HG03457 (cell line): Measurements from ENCODE around the gene RPSA.
"Not testable (repeated sequence)": the region's sequence is repeated elsewhere in the genome, so short reads cannot be mapped to it uniquely, and the experiment has no call there.

Experiments used
- ATAC-seq: cut with Tn5 transposase; IDR thresholded peaks from one replicate; pipeline ENCODE4 v1.9.1; 2021; ENCODE audit warnings: moderate number of reproducible peaks; ENCODE audit not compliant: unreplicated experiment

The RPSA gene

DNA sequence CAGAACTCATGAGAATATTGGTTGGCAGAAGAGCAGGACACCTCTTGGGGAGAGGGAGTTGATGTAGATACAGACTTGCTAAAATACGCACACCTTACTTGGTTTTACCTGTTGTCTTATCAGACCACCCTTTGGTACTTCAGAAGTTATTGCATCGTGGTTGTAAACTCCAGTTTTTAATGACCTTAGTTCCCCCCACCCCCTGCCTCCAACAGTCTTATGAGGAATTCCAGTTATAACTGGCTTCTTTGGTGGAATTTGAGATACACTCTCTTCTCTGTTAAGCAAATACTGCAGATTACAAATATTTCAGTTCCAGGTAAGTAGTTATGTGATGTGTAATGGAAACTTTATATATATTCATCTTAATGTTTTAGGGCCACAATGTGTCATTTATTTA is 18.4 kb upstream of the RPSA start:
- no peak for ATAC-seq

DNA sequence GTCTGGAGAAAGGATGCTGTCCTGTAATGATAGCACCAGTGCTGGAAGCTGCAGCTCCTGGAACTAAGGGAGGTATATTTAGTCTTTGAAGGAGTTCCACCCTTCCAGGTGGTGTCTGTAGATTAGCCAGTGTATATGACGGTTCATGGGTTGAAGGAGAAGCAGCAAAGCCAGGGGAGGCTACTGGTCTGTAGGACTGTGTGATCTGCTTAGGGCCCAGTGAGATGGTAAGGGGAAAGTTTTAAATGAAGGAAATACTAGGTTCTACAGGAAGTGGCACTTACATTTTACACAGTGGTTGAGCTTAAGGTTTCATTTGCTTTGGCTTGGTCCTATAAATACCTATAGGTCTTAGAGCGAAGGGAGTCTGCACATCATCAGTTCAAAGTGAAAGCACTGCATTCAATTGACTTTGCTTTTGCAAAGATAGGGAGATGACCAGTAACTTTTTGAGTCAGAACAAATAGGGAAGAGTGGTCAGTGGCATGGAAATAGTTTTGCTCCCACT is 17.7 kb upstream of the RPSA start:
- peak; percentile 71 for ATAC-seq

DNA sequence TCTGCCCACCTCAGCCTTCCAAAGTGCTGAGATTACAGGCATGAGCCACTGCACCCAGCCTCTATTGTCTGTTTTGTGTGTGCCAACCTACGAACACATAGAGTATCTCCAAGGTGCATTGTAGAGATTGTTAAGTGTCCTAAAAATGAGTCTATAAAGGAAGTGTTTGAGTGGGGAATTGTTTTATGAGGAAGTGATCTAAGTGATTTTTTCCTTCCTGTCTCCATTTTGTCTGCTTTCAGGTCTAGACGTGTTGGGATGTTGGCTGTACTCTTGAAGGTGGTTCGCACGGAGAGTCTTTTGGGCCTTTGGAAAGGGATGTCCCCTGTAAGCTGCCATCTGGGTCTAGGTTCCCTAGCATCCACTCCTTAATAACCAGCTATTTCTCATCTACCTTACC is 16.3 kb upstream of the RPSA start:
- no peak for ATAC-seq

DNA sequence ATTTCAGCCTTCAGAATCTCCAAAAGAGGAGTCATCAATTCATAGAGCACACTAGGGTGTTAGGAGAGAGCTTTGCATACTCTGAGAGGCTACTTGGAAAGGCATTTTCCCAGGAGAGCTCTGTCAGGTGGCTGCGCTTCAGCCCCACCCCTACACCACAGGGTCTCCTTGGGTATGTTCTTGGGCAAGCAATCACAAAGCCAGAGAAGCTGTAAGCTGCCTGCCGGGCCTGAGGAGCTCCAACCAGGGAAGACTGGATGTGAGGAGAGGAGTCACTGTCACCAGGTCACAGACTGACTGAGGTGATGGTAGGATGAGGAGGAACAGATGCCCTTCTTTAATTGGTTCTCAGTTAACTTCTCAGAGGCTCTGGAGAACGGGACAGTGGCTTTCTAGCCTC is 9.8 kb upstream of the RPSA start:
- ATAC-seq = no peak

DNA sequence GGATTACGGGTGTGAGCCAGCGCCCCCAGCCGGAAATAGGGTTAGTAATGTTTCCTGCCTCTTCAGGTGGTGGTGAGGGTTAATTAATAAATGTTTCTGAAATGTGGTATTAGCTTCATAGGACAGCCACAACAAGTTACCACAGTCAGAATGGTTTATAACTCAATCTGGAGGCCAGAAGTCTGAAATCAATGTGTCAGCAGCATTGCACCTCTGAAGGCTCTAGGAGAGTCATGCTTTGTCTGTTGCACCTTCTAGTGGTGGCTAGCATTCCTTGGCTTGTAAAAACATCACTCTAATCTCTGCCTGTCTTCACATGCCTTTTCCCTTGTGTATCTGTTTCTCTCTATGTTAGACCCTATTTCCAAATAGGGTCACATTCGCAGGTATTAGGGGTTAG is 7.8 kb upstream of the RPSA start:
- no peak for ATAC-seq

DNA sequence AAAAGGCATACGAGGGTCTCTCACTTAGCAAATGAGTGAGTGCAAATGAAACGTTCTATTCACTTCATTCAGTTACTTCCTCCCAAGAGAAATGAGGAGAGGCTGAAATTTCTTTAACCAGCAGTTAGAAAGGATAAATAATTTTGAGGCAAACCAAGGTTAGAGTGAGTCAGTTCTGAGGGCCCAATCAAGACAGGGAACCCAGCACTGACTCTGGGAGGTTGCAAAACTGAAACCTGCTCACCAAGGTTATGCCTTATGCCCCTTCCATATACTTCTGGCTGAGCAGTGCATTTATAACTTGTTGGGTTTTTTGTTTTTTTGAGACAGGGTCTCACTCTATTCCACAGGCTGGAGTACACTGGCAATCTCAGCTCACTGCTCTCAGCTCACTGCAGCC is 4.5 kb upstream of the RPSA start:
- no peak for ATAC-seq

DNA sequence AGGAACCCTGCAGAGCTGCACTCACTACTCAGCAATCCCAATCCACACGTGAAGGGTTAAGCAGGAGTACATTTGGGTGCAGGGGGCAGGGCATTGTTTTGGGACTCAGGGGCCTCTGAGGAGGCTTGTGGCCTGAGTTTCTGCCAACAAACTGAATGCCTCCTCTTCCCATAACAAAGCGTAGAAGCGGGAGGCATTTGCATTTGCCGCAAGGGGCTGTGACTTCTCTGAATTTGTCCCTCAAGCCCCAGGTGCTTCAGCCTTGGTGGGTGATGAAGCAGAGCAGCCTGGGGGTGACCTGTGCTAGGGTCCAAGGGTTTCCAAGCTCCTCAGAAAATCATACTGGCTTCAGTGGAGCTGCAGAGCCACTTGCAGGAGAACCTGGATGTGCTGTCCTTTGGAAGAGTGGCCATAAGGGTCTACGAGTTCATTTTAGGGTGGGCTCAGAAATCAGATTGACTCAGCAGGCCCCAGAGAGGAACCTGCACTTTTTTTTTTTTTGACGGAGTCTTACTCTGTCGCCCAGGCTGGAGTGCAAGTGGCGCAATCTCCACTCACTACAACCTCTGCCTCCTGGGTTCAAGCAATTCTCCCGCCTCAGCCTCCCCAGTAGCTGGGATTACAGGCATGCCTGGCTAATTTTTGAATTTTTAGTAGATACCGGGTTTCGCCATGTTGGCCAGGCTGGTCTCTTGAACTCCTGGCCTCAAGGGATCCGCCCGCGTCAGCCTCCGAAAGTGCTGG is 1.4 kb upstream of the RPSA start:
- no peak for ATAC-seq

DNA sequence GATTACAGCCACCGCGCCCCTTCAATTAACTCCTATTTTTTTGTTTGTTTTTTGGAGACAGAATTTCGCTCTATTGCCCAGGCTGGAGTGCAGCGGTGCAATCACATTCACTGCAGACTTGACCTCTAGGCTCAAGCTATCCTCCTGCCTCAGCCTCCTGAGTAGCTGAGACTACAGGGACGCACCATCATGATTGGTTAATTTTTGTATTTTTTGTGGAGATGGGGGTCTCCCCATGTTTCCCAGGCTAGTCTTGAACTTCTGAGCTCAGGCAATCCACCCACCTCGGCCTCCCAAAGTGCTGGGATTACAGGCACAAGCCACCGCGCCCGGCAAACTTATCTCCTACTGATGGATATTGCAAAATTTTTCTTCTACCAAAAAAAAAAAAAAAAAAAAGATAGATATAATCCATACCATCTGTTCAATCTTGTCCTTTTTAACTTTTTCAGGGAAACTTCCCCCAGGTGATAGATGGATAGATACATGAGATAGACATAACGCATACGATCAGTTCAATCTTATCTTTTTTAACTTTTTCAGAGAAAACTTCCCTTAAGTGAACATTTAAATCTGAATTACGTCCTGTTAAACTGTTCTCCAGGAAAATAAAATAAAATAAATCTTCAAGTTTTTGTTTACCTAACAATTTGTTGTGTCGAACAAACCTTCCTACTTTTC is 693 bp upstream of the RPSA start:
- ATAC-seq = no peak

DNA sequence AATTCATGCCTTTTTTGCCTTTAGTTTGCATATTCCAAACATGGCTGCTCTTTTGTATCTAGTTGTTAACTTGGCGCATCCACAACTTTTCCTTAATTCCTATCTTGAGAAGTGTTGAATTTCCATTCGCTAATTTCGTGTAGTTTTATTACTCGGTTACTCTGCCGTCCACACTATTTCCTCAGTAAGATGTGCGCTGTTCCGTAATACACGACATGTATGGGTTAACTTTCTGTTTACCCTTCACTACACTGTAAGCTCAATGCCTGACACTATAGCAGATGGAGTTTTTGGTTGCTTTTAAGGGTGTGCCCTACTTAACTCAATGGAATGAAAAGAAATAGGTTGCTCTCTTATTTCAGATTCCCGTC is 724 bp downstream of the RPSA start:
- no peak for ATAC-seq

DNA sequence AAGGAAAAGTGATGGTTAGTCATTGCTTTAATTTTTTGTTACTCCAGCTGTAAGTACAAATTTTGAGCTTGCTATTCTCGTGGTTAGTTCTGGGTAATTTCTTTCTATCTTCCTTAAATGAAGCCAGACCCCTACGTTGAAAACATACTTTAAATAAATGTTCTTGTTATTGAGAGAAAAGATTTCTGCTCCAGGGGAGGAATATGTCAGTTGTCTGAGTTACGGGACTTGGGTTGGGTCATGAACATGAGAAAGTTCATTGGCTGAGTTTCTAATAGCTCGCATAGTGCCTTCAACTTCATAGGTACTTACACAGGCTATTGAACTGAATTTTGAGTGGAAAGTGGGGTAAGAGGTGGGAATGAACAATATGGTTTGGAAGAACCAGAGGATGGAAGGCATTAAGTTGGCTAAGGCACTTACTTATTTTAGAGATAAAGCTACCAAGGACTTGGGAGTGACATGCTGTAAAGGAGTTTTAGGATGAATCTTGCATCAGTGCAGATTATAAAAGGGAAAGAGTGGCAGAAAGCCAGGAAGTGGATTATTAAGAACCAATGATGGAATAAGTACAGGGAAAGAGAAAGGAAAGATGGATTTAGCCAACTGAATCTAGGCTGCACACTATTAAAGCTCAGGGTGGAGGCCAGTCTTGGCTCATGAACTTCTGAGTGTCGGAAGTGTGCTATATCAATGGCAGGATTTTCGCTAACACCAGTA is 1.4 kb downstream of the RPSA start:
- no peak for ATAC-seq

DNA sequence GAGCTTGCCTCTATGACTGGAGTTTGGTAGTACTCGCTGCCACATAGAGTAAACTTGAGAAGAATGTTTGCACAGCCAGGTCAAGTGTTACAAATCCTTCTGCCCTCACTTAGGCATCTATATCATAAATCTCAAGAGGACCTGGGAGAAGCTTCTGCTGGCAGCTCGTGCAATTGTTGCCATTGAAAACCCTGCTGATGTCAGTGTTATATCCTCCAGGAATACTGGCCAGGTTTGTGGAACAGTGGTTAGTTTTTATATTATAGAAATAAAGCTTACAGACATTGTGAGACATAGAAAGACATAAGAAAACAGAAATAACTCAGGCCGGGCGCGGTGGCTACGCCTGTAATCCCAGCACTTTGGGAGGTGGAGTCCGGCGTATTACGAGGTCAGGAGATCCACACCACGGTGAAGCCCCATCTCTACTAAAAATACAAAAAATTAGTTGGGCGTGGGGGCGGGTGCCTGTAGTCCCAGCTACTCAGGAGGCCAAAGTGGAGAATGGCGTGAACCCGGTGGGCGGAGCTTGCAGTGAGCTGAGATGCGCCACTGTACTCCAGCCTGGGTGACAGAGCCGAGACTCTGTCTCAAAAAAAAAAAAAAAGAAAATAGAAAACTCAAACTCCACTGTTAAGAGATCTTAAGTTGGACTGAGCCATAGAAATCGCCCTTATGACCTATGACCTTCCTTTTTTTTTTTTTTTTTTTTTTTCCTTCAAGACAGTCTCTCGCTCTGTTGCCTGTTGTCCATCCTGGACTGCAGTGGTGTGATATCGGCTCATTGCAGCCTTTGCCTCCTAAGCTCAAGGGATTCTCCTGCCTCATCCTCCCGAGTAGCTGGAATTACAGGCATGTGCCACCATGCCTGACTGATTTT is 2.2 kb downstream of the RPSA start:
- no peak for ATAC-seq

DNA sequence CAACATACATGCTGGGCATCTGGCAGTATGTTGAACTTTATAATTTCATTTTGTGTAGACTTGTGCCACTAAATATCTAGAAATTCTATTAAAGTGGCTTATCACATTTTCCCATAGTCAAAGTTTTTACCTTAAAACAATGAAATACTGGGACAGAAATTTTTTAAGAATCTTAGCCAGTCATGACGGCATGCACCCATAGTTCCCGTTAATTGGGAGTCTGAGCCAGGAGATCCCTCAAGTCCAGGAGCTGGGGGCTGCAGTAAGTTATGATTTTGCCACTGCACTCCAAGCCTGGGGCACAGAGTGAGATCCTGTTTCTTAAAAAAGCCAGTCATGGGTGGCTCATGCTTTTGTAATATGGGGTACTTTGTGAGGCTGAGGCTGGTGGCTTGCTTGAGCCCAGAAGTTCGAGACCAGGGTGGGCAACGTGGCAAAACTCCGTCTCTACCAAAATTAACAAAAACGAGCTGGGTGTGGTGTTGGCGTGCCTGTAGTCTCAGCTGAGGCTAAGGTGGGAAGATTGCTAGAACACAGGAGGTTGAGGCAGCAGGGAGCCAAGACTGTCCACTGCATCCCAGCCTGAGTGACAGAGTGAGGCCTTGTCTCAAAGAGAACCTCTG is 3.1 kb downstream of the RPSA start:
- no peak for ATAC-seq

DNA sequence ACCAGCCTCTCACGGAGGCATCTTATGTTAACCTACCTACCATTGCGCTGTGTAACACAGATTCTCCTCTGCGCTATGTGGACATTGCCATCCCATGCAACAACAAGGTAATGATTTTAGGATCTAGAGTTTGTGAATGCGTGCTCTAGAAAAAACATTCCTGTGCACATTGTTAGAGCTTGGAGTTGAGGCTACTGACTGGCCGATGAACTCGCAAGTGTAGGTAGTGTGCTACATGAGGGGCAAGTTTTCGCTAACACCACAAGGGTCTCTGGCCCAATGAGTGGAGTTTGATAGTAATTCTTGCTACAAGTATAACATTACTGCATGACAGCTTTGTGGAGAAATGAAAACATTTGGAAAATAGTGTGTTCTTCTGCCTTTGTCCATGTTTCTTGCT is 4.4 kb downstream of the RPSA start:
- ATAC-seq = no peak

DNA sequence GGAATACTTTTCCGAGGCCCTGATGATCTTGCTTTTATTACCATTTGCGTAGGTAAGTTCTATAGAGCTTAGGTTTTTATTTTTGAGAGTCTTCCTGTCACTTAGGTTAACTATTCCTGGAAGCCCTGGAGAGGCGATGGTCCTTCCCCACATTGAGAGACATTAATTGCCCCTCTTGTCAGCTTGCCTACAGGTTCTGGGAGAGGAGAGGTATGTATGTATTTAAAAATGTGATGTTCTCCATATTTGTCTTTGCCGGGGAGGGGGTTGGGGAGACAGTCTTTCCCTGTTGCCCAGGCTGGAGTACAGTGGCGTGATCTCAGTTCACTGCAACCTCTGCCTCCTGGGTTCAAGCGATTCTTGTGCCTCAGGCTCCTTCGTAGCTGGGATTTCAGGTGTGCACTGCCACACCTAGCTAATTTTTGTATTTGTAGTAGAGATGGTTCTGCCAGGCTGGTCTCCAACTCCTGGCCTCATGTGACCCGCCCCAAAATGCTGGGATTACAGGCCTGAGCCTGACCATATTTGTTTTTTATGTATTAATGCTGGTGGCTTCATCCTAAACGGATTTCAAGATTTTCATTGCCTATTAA is 6.2 kb downstream of the RPSA start:
- no peak for ATAC-seq

DNA sequence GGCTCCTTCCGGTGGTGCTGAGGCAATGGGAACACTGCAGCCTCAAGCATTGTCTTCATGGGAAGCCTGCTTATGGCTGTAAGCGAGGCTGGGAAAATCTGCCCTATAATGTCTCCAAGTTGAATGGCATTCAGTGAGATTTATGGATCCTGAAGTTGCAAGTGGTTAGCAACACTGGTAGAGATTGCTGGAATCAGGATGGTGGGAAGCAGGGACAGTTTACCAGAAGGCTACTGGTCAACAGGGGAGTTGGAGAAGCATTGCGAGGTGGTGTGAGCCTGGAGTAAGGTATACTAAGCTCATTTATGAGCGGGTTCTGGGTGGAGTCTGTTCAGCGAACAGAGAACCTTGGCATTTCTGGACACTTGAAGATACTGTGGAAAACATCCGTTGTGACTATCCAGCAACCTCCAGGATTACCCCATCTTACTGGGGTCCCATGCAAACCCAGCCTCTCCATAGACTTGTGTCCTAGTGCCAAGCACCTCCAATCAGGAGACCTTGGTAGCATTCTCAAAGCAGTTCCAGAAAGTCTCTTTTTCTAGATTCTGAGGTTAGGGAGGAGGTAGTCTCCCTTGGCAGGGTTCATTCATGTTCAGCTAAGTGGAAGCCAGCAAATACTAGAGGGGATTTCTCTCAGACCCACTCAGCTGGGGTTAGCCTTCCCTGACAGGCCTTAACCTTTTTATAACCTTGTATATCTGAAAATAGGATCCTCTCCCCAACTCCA is 7.3 kb downstream of the RPSA start:
- no peak for ATAC-seq

DNA sequence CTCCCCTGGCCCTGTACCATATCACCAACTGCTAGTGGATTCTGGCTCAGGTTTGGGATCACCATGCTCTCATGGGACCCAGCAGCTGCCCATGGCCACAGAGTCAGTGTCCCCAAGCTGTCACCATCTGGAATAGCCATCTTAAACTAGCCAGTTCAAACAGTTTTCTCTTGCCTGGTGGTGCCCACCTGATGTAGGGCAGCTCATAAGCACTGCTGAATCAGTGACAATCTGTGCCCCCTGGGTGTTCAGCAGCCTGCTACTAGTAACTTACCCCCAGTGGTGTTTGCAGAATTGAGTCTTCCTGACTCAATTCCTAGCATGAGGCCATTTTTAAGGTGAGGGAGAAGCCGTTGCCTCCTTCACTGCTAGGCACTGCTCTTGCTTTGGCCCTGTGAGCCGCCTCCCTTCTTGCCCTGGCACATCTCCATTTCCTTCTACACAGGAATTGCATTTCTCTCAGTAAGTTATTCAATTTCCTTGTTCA is 7.9 kb downstream of the RPSA start:
- no peak for ATAC-seq

DNA sequence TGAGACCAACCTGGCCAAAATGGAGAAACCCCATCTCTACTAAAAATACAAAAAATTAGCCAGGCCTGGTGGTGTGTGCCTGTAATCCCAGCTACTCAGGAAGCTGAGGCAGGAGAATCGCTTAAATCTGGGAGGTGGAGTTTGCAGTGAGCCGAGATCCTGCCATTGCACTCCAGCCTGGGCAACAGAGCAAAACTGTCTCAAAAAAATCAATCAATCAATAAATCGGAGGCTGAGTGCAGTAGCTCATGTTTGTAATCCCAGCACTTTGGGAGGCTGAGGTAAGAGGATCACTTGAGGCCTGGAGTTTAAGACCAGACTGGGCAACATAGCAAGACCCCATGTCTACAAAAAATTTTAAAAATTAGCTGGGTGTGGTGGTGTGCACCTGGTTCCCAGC is 8.8 kb downstream of the RPSA start:
- not testable (repeated sequence) for ATAC-seq

DNA sequence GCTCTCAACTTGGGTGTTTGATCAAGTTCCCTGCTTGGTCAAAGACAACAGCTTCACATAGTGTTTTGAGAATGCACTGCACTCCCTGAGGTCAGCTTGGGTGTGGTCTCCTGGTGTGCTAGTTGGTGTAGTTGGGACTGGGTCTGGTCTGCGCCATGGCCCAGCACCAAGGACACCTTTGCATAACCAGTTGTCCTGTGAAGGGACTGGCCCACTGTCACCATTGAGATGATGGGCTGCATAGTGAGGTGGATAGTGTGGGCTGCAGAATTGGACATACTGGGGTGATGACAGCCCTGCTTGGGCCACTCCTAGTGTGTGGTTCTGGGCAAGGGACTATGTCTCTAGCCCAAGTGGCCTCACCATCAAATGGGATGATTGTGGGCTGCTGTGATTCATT is 9.5 kb downstream of the RPSA start:
- ATAC-seq = no peak

DNA sequence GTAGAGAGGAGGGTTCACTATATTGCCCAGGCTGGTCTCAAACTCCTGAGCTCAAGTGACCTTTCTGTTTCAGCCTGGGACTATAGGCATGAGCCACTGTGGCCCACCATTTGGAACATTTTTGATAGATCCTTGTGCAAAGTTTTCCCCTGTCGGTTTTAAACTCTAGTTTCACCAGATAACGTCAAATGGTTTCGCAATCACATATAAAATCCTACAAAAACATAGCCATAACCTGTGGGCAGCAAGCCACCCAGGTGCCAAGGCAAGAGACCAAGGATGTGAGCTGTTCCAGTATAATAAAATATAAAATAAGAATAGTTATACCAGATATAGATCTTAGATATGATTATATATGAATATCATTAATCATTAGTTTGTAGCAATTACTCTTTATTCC is 10.5 kb downstream of the RPSA start:
- ATAC-seq = not testable (repeated sequence)
